IPS DF 19.7 (cell line): ENCODE measurements around the gene DNAJC22.

Experiments used
- DNase-seq: peaks from one replicate; pipeline ENCODE4 v3.0.0-alpha.2; 2013; ENCODE audit warnings: low read depth, low spot score

The DNAJC22 gene

GRCh38 chr12:49345051-49345824, 1.4 kb upstream of the DNAJC22 start:
- DNase-seq: no peak

GRCh38 chr12:49345825-49346658, 646 bp upstream of the DNAJC22 start:
- no peak for DNase-seq

DNA sequence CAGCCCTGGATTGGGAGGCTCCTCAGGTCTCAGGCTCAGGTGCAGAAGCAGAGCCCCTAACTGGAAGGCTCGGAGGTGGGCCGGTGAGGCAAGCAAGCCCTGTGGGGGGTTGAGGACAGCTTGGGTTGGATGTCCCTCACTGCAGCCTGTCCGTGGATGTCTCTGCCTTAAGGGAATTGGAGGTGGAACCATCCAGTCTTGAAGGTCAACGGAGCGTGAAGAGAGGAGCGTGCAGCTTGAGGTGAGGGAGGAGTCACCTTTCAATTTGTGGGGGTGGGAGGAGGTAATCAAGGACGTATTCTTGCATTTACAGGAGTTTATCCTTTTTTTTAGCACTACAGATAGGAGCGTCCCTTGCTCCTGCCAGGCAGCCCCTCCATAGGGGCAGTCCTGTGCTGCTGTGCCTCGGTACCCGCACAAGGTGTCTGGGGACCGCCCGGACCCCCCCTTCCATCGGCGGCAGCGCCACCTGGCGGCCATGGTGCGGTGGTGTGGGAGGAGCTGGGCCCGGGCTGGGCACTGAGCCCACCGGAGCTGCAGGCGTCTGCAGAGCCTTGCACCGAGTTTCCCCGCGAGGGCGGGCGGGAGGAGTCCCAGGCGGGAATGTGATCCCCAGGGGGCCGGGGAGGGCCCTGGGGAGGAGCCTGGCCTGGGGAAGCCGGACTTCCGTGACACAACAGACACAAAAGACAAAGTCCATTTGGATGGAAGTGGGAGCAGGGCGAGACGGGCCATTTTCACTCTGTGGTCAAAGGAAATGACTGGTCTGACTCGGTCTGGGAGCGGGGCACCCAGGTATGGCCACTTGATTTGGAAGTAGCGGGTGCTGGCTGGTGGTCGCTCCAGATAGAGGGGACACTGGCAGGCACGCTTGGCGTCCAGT, 864 bp downstream of the DNAJC22 start:
- no peak for DNase-seq

DNA sequence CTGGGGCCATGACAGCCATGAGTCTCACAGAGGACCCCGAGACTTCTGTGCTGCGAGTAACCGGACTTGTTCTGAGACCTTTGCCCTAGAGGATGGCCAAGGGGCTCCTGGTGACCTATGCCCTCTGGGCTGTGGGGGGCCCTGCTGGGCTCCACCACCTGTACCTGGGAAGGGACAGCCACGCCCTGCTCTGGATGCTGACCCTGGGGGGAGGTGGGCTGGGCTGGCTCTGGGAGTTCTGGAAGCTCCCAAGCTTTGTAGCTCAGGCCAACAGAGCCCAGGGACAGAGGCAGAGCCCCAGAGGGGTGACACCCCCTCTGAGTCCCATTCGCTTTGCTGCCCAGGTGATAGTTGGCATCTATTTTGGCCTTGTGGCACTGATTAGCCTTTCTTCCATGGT, 2.1 kb downstream of the DNAJC22 start:
- DNase-seq: no peak

DNA sequence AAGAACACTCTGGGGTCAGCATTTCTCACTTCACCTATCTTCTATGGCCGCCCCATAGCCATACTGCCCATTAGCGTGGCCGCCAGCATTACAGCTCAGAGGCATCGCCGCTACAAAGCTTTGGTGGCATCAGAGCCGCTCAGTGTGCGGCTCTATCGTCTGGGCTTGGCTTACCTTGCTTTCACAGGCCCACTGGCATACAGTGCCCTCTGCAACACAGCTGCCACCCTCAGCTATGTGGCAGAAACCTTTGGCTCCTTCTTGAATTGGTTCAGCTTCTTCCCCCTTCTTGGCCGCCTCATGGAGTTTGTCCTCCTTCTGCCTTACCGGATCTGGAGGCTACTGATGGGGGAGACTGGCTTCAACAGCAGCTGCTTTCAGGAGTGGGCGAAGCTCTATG, 2.6 kb downstream of the DNAJC22 start:
- DNase-seq: no peak

GRCh38 chr12:49352351-49352750, 5.7 kb downstream of the DNAJC22 start:
- DNase-seq: no peak

DNA sequence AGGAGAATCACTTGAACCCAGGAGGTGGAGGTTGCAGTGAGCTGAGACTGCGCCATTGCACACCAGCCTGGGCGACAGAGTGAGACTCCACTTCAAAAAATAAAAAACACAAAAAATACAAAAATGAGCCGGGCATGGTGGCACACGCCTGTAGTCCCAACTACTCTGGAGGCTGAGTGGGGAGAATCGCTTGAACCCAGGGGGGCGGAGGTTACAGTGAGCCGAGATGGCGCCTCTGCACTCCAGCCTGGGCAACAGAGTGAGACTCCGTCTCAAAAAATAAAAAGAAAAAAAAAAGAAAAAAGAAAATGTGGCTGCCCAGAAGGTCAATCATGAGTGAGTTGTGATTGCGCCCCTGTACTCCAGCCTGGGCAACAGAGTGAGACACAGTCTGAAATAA, 9.2 kb downstream of the DNAJC22 start:
- no peak for DNase-seq

GRCh38 chr12:49357103-49357678, 10.5 kb downstream of the DNAJC22 start:
- DNase-seq: no peak

- no peak for DNase-seq
Observed at GRCh38 chr12:49358483-49359141, 11.9 kb downstream of the DNAJC22 start.

- no peak for DNase-seq
Observed at GRCh38 chr12:49359671-49360070, 13.0 kb downstream of the DNAJC22 start.

GRCh38 chr12:49362077-49362476, 15.4 kb downstream of the DNAJC22 start:
- no peak for DNase-seq

GRCh38 chr12:49364989-49365388, 18.3 kb downstream of the DNAJC22 start:
- no peak for DNase-seq

DNA sequence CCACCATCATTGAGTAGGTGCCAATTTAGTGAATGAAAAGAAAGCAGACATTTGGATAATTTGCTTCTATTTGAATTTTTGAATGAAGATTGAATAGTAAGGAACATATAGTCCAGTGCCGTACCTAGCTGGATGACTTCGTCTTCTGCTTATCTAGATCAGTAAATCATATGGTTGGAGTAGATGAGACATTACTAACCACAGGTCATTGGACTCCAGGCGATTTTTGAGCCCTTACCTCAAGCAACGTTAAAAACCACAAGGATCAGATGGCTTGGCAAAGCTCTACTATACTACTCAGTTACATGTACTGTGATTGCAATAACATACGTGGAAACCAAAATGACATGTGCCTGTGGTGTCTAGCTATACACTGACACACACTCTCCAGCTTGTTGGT, 18.9 kb downstream of the DNAJC22 start:
- no peak for DNase-seq

GRCh38 chr12:49366096-49366651, 19.5 kb downstream of the DNAJC22 start:
- DNase-seq: no peak

- DNase-seq: no peak
Observed at GRCh38 chr12:49366652-49367380, 20.1 kb downstream of the DNAJC22 start.

- no peak for DNase-seq
Observed at GRCh38 chr12:49367381-49368239, 20.9 kb downstream of the DNAJC22 start, which contains the start of gene SPATS2. SPATS2 (plus strand) TSS chr12:49367462; CDS start chr12:49461013, 93,551 bp downstream.

DNA sequence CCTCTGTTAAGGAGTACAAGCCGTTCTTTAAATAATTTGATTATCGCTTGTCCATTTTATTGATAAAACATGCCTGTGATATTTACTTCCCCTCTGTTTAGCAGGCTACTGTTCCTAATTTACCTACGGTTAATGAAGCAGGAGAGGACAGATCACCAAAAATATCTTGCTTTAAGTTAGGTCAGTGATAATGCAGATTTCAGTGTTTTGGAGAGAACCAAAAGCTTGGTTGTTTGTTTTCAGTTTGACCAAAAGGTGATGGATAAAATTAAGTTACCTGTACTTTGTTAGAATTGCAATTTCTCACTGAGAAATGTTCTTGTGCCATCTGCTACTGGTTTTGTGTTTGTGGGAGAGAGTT, 21.5 kb downstream of the DNAJC22 start:
- no peak for DNase-seq

DNA sequence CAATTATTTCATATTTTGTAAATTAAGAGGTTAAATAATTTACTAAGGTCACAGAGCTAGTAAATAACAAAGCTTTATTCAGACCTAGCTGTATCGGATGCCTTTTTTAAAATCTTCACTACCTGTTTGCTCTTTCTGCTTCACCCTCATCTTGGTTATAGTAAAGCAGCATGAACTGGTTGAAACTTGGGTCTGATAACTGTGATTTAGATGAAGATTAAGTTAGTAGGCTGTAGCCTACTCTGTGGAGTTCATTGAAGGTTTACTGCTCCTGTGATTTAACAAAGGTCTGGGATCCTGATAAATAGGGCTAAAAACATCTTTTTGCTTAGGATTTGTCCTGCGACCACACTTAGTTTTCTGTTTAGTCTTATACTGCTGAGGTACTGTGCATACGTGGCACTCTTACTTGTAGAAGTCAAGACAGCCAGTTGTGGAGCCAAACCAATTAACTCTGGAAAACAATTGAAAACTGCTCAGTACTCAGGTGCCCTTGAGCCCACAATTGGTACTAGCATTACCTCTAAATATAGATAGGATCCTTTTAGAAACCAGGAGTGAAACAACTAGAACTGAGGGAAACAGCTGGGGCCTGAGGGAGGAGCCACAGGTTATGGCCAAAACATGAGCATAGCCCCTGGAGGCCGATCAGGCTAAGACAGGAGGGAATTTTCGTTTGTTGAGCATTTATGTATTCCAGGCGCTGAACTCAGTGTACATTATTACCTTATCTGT, 22.9 kb downstream of the DNAJC22 start:
- no peak for DNase-seq
